NAMALWA (cell line): ENCODE measurements around the gene KAZN.

ENCODE experiments used
- DNase-seq: peaks from one replicate; pipeline ENCODE4 v3.0.0-alpha.2; 2015; ENCODE audit warnings: low spot score

KAZN gene

GRCh38 chr1:14825396-14825795, 226.9 kb downstream of the KAZN start:
- no peak for DNase-seq

- DNase-seq: no peak
These were observed 227.7 kb downstream of the KAZN start for GRCh38 chr1:14826172-14826636.

- DNase-seq: no peak
These were observed 228.3 kb downstream of the KAZN start for GRCh38 chr1:14826731-14827326.

- no peak for DNase-seq
These were observed 229.4 kb downstream of the KAZN start for GRCh38 chr1:14827870-14828269.

- DNase-seq: no peak
These were observed 230.2 kb downstream of the KAZN start for GRCh38 chr1:14828665-14829064.

GRCh38 chr1:14835725-14836124, 237.2 kb downstream of the KAZN start:
- no peak for DNase-seq

GRCh38 chr1:14836426-14837140, 238.1 kb downstream of the KAZN start:
- DNase-seq: no peak

- no peak for DNase-seq
These were observed 241.9 kb downstream of the KAZN start for GRCh38 chr1:14840374-14840773.

- no peak for DNase-seq
These were observed 243.0 kb downstream of the KAZN start for GRCh38 chr1:14841456-14841855.

- DNase-seq: no peak
These were observed 243.5 kb downstream of the KAZN start for GRCh38 chr1:14841951-14842350.

GRCh38 chr1:14842361-14842760, 243.9 kb downstream of the KAZN start:
- no peak for DNase-seq

GRCh38 chr1:14842891-14843290, 244.4 kb downstream of the KAZN start:
- no peak for DNase-seq

GRCh38 chr1:14843525-14843924, 245.0 kb downstream of the KAZN start:
- no peak for DNase-seq

- DNase-seq: no peak
These were observed 245.9 kb downstream of the KAZN start for GRCh38 chr1:14844356-14844755.

- DNase-seq: no peak
These were observed 246.6 kb downstream of the KAZN start for GRCh38 chr1:14844923-14845617.

- DNase-seq: no peak
These were observed 247.4 kb downstream of the KAZN start for GRCh38 chr1:14845851-14846250.

- no peak for DNase-seq
These were observed 248.2 kb downstream of the KAZN start for GRCh38 chr1:14846688-14847087.

- no peak for DNase-seq
These were observed 249.7 kb downstream of the KAZN start for GRCh38 chr1:14848203-14848602.

GRCh38 chr1:14848625-14849024, 250.1 kb downstream of the KAZN start:
- no peak for DNase-seq

GRCh38 chr1:14849038-14849437, 250.6 kb downstream of the KAZN start:
- DNase-seq: no peak

GRCh38 chr1:14850563-14850962, 252.1 kb downstream of the KAZN start:
- no peak for DNase-seq

- DNase-seq: no peak
These were observed 253.3 kb downstream of the KAZN start for GRCh38 chr1:14851760-14852159.

GRCh38 chr1:14852291-14852690, 253.8 kb downstream of the KAZN start:
- no peak for DNase-seq
